Glutamatergic neuron (in vitro differentiated cells): ENCODE results near the gene EHD4. TPM values are rescaled to one million over a fixed set of nuclear protein-coding genes. Genes with fewer than 3 reads are reported as not detected.

ENCODE experiments used
- DNase-seq: peaks from one replicate; pipeline ENCODE4 v3.0.0; 2022
- H3K27ac Mint-ChIP-seq: one replicate; pipeline ENCODE4 v1.8.0; 2020; ENCODE audit warnings: mild to moderate bottlenecking, mixed read lengths, inconsistent platforms; ENCODE audit not compliant: unreplicated experiment
- H3K27me3 Mint-ChIP-seq: one replicate; pipeline ENCODE4 v1.8.0; 2020; ENCODE audit warnings: mild to moderate bottlenecking, moderate library complexity, mixed read lengths, inconsistent platforms; ENCODE audit not compliant: unreplicated experiment
- H3K36me3 Mint-ChIP-seq: one replicate; pipeline ENCODE4 v1.8.0; 2020; ENCODE audit warnings: mild to moderate bottlenecking, mixed read lengths, inconsistent platforms; ENCODE audit not compliant: unreplicated experiment
- H3K4me1 Mint-ChIP-seq: one replicate; pipeline ENCODE4 v1.8.0; 2020; ENCODE audit warnings: mild to moderate bottlenecking, low read depth, mixed read lengths, inconsistent platforms; ENCODE audit not compliant: unreplicated experiment
- H3K4me3 Mint-ChIP-seq: one replicate; pipeline ENCODE4 v1.8.0; 2020; ENCODE audit warnings: mild to moderate bottlenecking, mixed read lengths, inconsistent platforms; ENCODE audit not compliant: unreplicated experiment
- H3K9me3 Mint-ChIP-seq: one replicate; pipeline ENCODE4 v1.8.0; 2020; ENCODE audit warnings: mild to moderate bottlenecking, moderate library complexity, mixed read lengths, inconsistent platforms; ENCODE audit not compliant: unreplicated experiment
- total RNA-seq: library from RNA; stranded (reverse); fragmentation: NEBNext Ultra II Directional; extraction: Animal tissue kit (Norgen Biotek cat#: 25700); gene quantifications from one replicate; pipeline ENCODE4 v1.2.1, GENCODE V29; 2021; ENCODE audit not compliant: unreplicated experiment
- TF ChIP-seq, protein P1 (sequence below): fragments of 200-600 bp; sonication (generic); IDR thresholded peaks from one replicate; pipeline ENCODE4 v1.5.0; 2021; ENCODE audit not compliant: partially characterized antibody, unreplicated experiment

The EHD4 gene
- total RNA-seq, 1 donor from 2014 or later: 4.0 TPM

DNA sequence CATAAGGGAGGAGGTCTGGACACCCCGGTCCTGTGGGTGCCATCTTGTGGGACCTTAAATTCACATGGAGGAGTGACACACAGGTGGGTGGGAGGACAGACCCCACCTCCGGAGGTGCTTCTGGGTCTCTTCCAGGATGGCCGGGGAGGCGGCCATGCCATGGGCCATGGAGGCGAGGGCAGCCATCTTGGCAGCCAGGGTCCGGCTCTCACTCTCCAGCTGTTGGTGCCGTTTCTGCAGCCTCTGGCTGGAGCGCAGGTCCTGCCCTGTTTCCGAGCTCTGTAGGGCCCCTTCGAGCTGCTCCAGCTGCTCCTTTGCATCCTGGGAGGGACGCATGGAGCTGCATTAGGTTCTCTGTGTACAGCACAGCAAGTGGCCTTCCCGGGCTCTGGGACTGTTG, 97.6 kb downstream of the EHD4 start:
- no peak for DNase-seq
- H3K4me3 Mint-ChIP-seq: no peak overlapping the region
- peaks cover 6% of the 10 kb centered on the region for H3K9me3 Mint-ChIP-seq
- H3K27me3 Mint-ChIP-seq: peaks cover 13% of the 10 kb centered on the region
- no peaks in the 10 kb centered on the region for H3K4me1 Mint-ChIP-seq
- peaks cover 5% of the 10 kb centered on the region for H3K36me3 Mint-ChIP-seq
- H3K27ac Mint-ChIP-seq: no peak overlapping the region
- TF ChIP-seq, protein P1, sequence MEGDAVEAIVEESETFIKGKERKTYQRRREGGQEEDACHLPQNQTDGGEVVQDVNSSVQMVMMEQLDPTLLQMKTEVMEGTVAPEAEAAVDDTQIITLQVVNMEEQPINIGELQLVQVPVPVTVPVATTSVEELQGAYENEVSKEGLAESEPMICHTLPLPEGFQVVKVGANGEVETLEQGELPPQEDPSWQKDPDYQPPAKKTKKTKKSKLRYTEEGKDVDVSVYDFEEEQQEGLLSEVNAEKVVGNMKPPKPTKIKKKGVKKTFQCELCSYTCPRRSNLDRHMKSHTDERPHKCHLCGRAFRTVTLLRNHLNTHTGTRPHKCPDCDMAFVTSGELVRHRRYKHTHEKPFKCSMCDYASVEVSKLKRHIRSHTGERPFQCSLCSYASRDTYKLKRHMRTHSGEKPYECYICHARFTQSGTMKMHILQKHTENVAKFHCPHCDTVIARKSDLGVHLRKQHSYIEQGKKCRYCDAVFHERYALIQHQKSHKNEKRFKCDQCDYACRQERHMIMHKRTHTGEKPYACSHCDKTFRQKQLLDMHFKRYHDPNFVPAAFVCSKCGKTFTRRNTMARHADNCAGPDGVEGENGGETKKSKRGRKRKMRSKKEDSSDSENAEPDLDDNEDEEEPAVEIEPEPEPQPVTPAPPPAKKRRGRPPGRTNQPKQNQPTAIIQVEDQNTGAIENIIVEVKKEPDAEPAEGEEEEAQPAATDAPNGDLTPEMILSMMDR: no peak

DNA sequence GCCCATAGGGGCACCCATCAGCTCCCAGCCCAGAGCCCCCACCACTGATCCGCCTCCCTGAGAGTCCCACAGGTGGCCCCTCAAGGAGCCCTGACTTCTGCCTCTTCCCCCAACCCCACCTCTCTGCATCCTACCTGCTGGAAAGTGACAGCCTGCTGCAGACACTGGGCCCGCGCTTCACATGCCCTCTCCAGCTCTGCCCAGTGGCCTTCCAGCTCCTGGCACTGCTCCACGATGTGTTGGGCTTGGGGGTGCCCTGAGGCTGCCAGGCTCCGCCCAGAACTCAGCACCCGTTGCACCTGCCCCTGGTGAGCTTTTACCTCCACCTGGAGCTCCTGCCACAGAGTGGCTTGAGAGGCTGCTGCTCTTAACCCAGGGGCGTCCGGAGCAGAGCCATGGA, 98.6 kb downstream of the EHD4 start:
- no peak for DNase-seq
- Mint-ChIP-seq H3K27me3 (peaks cover 8% of the 10 kb centered on the region), H3K4me1 (no peaks in the 10 kb centered on the region), H3K4me3 (no peak overlapping the region), H3K9me3 (peaks cover 3% of the 10 kb centered on the region), H3K36me3 (peaks cover 5% of the 10 kb centered on the region), H3K27ac (no peak overlapping the region)
- TF ChIP-seq, protein P1: no peak

DNA sequence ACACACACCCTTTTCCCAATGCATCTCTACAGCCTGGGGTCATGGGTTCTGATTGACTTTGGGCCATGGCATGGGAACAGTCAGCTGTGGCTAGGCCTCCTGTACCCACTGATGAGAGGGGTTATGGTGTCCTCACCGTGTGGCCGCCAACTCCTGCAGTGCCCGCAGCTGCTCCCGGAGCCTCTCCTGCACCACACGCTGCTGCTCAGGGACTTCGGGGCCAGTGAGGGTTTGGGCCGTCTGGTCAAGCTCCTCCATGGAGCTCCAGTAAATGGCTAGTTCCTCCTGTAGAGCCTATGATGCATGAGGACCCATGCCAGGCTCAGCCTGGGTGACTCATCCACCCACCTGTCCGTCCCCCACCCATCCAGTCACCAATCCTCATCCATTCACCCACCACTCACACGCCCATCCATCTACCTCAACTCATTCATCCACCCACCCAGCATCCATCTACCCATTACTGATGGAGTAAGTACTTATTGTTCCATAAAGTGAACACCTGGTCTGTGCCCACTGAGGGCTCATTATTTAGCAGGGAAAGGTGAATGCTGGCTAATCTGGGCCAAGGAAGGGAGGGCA, 100.1 kb downstream of the EHD4 start:
- H3K9me3 Mint-ChIP-seq: peaks cover 2% of the 10 kb centered on the region
- TF ChIP-seq, protein P1: no peak
- no peak overlapping the region for H3K27ac Mint-ChIP-seq

DNA sequence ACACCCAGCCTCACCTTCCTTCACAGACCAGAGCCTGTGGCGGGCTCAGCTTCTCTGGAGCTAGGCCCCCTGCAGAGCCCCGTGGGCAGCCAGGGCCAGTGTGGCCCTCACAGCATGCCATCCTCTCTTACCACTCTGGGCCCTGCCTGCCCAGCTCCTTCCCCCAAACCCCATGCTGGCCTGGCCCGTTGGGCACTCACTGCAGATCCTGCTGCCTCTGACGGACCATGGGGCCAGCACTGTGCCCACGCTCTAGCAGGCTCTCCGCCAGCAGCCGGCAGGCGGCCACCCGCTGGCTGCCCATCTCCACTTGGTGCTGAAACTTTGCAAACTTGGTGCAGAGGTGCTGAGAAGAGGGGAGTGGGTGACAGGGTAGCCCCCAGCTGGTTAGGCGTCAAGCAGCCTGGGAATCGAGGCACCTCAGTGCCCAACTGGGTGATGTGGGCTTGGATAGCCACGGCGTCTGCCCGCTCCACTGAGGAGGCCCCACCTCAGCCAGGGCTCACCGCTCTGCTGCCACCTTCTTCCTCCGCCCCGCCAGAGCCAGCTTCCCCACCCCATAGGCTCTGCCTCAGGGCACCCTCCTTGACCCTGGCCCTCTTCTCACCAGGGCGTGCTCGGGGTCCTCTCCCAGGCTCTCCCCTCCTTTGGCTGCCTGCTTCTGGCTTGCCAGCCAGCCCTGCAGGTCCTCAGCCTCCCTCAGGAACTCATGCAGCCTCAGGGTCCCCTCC, 101.0 kb downstream of the EHD4 start:
- H3K4me3 Mint-ChIP-seq: no peak overlapping the region
- TF ChIP-seq, protein P1: no peak
- DNase-seq: no peak
- H3K27ac Mint-ChIP-seq: no peak overlapping the region
- H3K9me3 Mint-ChIP-seq: peaks cover 2% of the 10 kb centered on the region
- H3K36me3 Mint-ChIP-seq: peaks cover 5% of the 10 kb centered on the region
- H3K27me3 Mint-ChIP-seq: peaks cover 10% of the 10 kb centered on the region
- H3K4me1 Mint-ChIP-seq: no peaks in the 10 kb centered on the region

More for the DNA sequence above, 100.1 kb downstream of the EHD4 start:
- DNase-seq: no peak
- peaks cover 10% of the 10 kb centered on the region for H3K27me3 Mint-ChIP-seq
- H3K4me3 Mint-ChIP-seq: no peak overlapping the region
- H3K4me1 Mint-ChIP-seq: no peaks in the 10 kb centered on the region
- peaks cover 5% of the 10 kb centered on the region for H3K36me3 Mint-ChIP-seq

DNA sequence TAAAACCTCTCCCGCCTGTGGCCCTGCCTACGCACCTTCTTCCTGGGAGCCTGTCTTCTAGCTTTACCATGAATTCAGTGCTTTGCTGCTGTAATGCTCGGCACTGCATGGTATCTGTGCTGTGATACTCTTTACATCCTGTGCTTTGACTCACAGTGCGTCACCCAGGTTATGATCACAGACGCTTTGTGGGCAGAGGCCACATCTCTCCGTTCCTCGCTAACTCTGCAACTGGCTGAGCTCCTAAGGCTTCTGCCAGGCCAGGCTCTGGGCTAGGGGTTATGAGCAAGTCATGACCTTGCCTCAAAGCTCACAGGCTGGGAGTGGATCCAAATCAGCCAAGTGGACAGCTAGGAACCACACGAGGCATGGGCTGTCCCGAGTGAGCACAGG, 101.7 kb downstream of the EHD4 start:
- Mint-ChIP-seq H3K4me1 (no peaks in the 10 kb centered on the region), H3K4me3 (no peak overlapping the region), H3K27ac (no peak overlapping the region), H3K27me3 (peaks cover 9% of the 10 kb centered on the region), H3K36me3 (peaks cover 5% of the 10 kb centered on the region), H3K9me3 (peaks cover 2% of the 10 kb centered on the region)
- TF ChIP-seq, protein P1: no peak
- no peak for DNase-seq
